WI38 (cell line): ENCODE data around the gene AP4S1.
"Not testable (repeated sequence)": the region's sequence is repeated elsewhere in the genome, so short reads cannot be mapped to it uniquely, and the experiment has no call there.

Experiments
- H3K4me3 ChIP-seq: 2 replicates; pipeline ENCODE4 v1.5.1; 2011; ENCODE audit warnings: low read depth, mild to moderate bottlenecking, control low read depth, low read length
- TF ChIP-seq, protein P1 (sequence below): IDR thresholded peaks from 2 replicates; pipeline ENCODE4 v1.5.1; 2012; ENCODE audit warnings: low read depth, mild to moderate bottlenecking, control low read depth, low read length

The AP4S1 gene

DNA sequence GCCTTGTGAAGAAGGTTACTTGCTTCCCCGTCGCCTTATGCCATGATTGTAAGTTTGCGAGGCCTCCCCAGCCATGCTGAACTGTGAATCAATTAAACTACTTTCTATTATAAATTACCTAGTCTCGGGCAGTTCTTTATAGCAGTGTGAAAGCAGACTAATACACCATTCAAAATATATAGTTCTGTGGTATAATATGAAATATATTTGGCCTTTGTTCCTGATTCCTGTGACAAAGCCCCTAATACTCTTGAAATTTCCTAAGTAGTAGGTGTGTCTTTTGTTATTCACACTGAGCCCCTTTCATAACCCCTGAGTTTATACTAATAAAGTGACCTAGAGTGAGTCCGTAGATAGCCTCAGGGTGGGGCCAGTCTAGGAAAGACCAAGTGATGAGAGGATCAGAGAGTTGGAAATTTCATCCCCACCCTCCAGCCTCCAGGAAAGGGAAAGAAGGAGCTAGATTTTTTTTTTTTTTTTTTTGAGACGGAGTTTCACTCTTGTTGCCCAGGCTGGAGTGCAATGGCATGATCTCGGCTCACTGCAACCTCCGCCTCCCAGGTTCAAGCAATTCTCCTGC, 20.1 kb downstream of the AP4S1 start:
- TF ChIP-seq, protein P1, sequence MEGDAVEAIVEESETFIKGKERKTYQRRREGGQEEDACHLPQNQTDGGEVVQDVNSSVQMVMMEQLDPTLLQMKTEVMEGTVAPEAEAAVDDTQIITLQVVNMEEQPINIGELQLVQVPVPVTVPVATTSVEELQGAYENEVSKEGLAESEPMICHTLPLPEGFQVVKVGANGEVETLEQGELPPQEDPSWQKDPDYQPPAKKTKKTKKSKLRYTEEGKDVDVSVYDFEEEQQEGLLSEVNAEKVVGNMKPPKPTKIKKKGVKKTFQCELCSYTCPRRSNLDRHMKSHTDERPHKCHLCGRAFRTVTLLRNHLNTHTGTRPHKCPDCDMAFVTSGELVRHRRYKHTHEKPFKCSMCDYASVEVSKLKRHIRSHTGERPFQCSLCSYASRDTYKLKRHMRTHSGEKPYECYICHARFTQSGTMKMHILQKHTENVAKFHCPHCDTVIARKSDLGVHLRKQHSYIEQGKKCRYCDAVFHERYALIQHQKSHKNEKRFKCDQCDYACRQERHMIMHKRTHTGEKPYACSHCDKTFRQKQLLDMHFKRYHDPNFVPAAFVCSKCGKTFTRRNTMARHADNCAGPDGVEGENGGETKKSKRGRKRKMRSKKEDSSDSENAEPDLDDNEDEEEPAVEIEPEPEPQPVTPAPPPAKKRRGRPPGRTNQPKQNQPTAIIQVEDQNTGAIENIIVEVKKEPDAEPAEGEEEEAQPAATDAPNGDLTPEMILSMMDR, result no peak
- no peak overlapping the region for H3K4me3 ChIP-seq

DNA sequence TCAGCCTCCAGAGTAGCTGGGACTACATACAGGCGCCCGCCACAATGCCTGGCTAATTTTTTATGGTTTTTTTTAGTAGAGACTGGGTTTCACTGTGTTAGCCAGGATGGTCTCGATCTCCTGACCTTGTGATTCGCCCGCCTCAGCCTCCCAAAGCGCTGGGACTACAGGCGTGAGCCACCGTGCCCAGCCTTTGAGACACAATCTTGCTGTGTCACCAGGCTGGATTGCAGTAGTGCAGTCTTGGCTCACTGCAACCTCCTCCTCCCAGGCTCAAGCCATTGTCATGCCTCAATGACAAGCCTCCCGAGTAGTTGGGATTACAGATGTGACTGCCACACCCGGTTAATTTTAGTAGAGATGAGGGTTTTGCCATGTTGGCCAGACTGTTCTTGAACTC, 22.1 kb downstream of the AP4S1 start:
- TF ChIP-seq, protein P1, result no peak
- H3K4me3 ChIP-seq, result no peak overlapping the region

DNA sequence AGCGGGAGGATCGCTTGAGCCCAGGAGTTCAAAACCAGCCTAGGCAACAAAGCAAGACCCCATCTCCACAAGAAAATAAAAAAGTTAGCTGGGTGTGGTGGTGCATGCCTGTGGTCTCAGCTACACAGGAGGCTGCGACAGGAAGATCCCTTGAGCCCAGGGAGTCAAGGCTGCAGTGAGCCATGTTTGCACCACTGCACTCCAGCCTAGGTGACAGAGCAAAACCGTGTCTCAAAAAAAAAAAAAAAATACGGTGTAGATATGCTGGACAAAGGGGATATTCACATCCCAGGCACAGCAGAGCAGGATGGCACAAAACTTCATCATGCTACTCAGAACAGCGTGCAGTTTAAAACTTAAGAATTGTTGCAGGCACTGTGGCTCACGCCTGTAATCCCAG, 25.6 kb downstream of the AP4S1 start:
- TF ChIP-seq, protein P1, result no peak
- H3K4me3 ChIP-seq, result no peak overlapping the region

DNA sequence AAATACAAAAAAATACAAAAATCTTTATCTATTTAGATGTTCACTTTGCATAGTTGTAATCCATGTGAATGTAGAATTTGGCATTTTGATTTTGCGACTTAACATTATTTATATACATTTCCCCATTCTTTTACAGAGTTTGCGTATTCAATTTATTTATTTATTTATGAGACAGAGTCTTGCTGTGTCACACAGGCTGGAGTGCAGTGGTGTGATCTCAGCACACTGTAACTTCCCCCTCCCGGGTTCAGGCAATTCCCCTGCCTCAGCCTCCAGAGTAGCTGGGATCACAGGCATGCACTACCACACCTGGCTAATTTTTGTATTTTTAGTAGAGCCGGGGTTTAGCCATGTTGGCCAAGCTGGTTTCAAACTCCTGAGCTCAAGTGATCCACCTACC, 26.1 kb downstream of the AP4S1 start:
- TF ChIP-seq, protein P1, result no peak
- H3K4me3 ChIP-seq, result no peak overlapping the region

DNA sequence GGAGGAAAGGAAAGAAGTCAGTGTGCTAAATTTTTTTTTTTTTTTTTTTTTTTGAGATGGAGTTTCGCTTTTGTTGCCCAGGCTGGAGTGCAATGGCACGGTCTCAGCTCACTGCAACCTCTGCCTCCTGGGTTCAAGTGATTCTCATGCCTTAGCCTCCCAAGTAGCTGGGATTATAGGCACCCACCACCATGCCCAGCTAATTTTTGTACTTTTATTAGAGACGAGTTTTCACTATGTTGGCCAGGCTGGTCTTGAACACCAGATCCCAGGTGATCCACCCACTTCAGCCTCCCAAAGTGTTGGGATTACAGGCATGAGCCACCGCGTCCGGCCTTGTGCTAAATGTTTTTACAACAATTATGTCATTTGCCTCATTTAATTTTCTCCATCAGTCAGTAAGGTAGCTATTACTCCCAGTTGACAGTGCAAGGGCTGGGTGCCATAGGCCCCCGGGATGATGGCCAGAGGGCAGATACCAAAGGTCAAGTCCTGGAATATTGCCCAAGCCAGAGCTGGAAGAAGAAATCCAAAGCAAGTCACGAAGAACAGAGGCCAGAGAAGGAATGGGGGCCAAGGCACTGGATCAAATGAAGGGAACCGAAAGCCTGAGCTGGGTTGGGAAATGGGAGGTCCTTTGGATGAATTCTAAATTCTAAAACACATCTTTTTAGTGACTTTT, 27.6 kb downstream of the AP4S1 start:
- not testable (repeated sequence) for H3K4me3 ChIP-seq

DNA sequence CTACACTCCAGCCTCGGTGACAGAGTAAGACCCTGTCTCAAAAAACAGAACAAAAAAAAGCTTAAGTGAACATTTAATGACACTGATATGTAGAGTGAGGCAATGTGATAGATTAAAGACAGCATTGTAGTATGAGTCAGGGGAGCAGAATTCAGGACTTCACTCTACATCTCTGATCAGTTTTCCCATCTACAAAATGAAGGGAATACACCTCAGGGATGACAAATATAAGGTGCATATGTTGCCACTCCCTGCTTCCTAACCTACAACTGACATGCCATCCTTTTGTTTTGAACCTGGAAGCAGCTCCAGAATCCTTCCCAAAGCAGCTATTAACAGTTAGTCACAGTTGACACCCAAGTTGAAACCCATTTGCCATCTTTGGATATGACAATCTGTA, 31.6 kb downstream of the AP4S1 start:
- TF ChIP-seq, protein P1, result no peak
- no peak overlapping the region for H3K4me3 ChIP-seq

DNA sequence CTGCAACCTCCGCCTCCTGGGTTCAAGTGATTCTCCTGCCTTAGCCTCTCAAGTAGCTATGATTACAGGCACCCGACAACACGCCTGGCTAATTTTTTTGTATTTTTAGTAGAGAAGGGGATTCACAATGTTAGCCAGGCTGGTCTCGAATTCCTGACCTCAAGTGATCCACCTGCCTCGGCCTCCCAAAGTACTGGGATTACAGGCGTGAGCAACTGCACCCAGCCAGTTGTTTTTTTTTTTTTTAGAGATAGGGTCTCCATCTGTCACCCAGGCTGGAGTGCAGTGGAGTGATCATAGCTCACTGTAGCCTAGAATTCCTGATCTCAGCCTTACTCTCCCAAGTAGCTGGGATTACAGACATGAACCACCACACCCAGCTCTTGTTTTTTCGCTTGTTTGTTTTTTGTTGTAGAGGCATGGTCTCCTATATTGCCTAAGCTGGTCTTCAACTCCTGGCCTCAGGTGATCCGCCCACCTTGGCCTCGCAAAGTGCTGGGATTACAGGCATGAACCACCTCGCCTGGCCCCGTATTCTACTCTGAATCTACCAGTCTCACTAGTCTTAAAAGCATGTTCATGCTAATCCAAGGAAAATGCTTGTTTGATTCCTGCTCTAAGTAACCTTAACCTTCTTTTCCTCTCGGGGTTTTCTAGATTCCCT, 32.4 kb downstream of the AP4S1 start:
- TF ChIP-seq, protein P1, result no peak
- H3K4me3 ChIP-seq, result no peak overlapping the region
